ENCODE results near the gene CAMKK2.

DNA sequence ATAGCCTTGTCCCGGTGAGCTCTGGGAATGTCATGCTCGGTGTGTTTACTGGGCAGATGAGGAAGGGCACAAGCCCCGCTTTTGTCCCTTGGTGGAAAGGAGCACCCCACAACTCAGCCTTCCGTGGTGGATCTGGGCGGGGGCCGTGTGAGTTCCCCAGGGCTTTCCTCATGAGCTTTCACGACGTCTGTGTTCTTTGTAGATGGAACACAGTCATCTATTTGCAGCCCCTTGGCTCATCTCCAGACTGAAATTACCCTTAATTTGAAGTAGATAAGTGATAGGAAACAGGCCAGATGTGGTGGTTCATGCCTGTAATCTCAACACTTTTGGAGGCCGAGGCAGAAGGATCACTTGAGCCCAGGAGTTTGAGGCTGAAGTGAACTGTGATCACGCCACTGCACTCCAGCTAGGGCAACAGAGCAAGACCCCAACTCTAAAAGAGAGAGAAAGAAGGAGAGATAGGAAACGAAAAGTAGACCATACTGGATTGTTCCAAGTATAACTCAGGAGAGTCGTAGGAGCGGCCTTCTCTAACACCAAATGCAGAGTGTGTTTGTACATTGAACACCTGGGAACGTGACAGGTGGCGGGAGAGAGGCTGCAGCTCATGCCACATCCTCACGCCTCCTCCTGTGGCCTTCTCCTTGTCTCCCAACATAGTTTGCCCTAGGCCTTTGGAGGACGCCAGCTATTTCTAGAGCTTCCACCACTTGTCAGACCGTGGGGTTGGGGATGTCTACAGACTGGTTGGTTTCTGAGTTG lies 77.7 kb downstream of the CAMKK2 start:
- TF ChIP-seq, protein P1, sequence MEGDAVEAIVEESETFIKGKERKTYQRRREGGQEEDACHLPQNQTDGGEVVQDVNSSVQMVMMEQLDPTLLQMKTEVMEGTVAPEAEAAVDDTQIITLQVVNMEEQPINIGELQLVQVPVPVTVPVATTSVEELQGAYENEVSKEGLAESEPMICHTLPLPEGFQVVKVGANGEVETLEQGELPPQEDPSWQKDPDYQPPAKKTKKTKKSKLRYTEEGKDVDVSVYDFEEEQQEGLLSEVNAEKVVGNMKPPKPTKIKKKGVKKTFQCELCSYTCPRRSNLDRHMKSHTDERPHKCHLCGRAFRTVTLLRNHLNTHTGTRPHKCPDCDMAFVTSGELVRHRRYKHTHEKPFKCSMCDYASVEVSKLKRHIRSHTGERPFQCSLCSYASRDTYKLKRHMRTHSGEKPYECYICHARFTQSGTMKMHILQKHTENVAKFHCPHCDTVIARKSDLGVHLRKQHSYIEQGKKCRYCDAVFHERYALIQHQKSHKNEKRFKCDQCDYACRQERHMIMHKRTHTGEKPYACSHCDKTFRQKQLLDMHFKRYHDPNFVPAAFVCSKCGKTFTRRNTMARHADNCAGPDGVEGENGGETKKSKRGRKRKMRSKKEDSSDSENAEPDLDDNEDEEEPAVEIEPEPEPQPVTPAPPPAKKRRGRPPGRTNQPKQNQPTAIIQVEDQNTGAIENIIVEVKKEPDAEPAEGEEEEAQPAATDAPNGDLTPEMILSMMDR (IDR thresholded peaks at IDR 0.05; ENCODE audit: low read depth, low read length) = no peak
- TF ChIP-seq POLR2A (IDR thresholded peaks at IDR 0.05; ENCODE audit: extremely low read depth, insufficient read length) = no peak

Data from NB4 (cell line).